GM12878 (cell line): ENCODE results near the gene PPP1R18. TPM values are rescaled to one million over a fixed set of nuclear protein-coding genes. Genes with fewer than 3 reads are reported as not detected.

Experiments
- ATAC-seq: fragments of 200-7000 bp; cut with Tn5 transposase; 3 replicates; pipeline ENCODE4 v1.9.1; 2020; ENCODE audit warnings: mild to moderate bottlenecking, moderate library complexity
- BruUV-seq: library from RNA; stranded (reverse); fragments of 400-500 nt; replicated peaks from 2 replicates; lab custom pipeline; 2021; lab: Mats Ljungman, UMichigan
- CTCF ChIA-PET: fragments of 300-600 bp; sonication (Branson Sonifier 250); formaldehyde crosslinking; extraction: SDS; loops from one replicate; lab custom pipeline; 2021; ENCODE audit warnings: inconsistent platforms; lab: Yijun Ruan, JAX
- POLR2A ChIA-PET: fragments of 350-600 bp; formaldehyde crosslinking; extraction: SDS; loops from one replicate; lab custom pipeline; 2021; ENCODE audit warnings: inconsistent platforms; lab: Charles Lee
- RAD21 ChIA-PET: fragments of 300-600 bp; sonication (Branson Sonifier 250); formaldehyde crosslinking; loops from one replicate; lab custom pipeline; 2023; ENCODE audit warnings: antibody characterized with exemption; ENCODE audit not compliant: unreplicated experiment; lab: Charles Lee
- SMC1A ChIA-PET: fragments of 300-600 bp; sonication (Branson Sonifier 250); formaldehyde crosslinking; loops from one replicate; lab custom pipeline; 2023; ENCODE audit not compliant: unreplicated experiment, uncharacterized antibody; lab: Charles Lee
- DNase-seq: peaks from one replicate; pipeline ENCODE4 v3.0.0-alpha.2; 2011; ENCODE audit warnings: low read depth, low spot score
- FAIRE-seq: peaks from 3 replicates; lab custom pipeline; 2011; peaks lifted over from hg19 to GRCh38; lab: Jason Lieb, UNC
- H2AFZ ChIP-seq: 2 replicates; pipeline ENCODE4 v1.6.0; 2011; ENCODE audit warnings: low read depth, low read length, control low read depth; ENCODE audit not compliant: control insufficient read depth
- H3K27ac ChIP-seq: 2 replicates; pipeline ENCODE4 v1.5.1; 2011; ENCODE audit warnings: control low read depth; ENCODE audit not compliant: control insufficient read depth, insufficient read depth
- H3K27me3 ChIP-seq, 2 experiments: replicated peaks in 1 of 2; 2 replicates each; pipeline versions ENCODE4 v1.6.0 to v1.6.1; 2011; ENCODE audit warnings: low read length in 1 of 2; ENCODE audit not compliant: control insufficient read depth in 2 of 2, insufficient read depth in 2 of 2
- H3K36me3 ChIP-seq, 2 experiments: 2 replicates each; pipeline ENCODE4 v1.5.1; 2011; ENCODE audit warnings: low read length in 1 of 2; ENCODE audit not compliant: control insufficient read depth in 2 of 2, insufficient read depth in 2 of 2
- H3K4me1 ChIP-seq: 2 replicates; pipeline ENCODE4 v1.6.1; 2011; ENCODE audit warnings: mild to moderate bottlenecking, low read length, moderate library complexity, mixed read lengths; ENCODE audit not compliant: control insufficient read depth, insufficient read depth
- H3K4me2 ChIP-seq: 2 replicates; pipeline ENCODE4 v1.6.0; 2011; ENCODE audit warnings: control low read depth; ENCODE audit not compliant: control insufficient read depth, insufficient read depth
- H3K4me3 ChIP-seq: fragments of 200-600 bp; sonication (generic); 2 replicates; pipeline ENCODE4 v1.5.1; 2016
- H3K79me2 ChIP-seq: 2 replicates; pipeline ENCODE4 v1.6.0; 2011; ENCODE audit warnings: low read length; ENCODE audit not compliant: control insufficient read depth, insufficient read depth
- H3K9ac ChIP-seq: 2 replicates; pipeline ENCODE4 v1.8.0; 2011; ENCODE audit warnings: low read length, control low read depth, mixed read lengths; ENCODE audit not compliant: control insufficient read depth, insufficient read depth
- H3K9me3 ChIP-seq: replicated peaks from 3 replicates; pipeline ENCODE4 v1.5.1; 2011; ENCODE audit warnings: mild to moderate bottlenecking, low read length; ENCODE audit not compliant: control insufficient read depth, insufficient read depth
- H4K20me1 ChIP-seq: 2 replicates; pipeline ENCODE4 v1.6.0; 2011; ENCODE audit not compliant: control insufficient read depth, insufficient read depth
- BACH1 ChIP-seq: fragments of 450-650 bp; IDR thresholded peaks from 2 replicates; pipeline ENCODE4 v1.6.1; 2017; ENCODE audit warnings: mild to moderate bottlenecking, borderline replicate concordance
- BRCA1 ChIP-seq: IDR thresholded peaks from 2 replicates; pipeline ENCODE4 v1.6.1; 2011; ENCODE audit warnings: low read depth, low read length, improper control_type of control experiment
- NFYA ChIP-seq: IDR thresholded peaks from 2 replicates; pipeline ENCODE4 v1.6.1; 2011; ENCODE audit warnings: low read depth, mild to moderate bottlenecking, low read length, improper control_type of control experiment, borderline replicate concordance
- ZNF274 ChIP-seq: IDR thresholded peaks from one replicate; pipeline ENCODE4 v1.8.0; 2011; ENCODE audit not compliant: insufficient read length, insufficient read depth
- WGBS: methylation state at CpG from one replicate; pipeline ENCODE4 v1.1.6; 2016; ENCODE audit warnings: low lambda C conversion rate; ENCODE audit not compliant: insufficient replicate concordance, insufficient coverage; ENCODE audit errors: missing lambda C conversion rate; 5-methylcytosine and 5-hydroxymethylcytosine counted together
- in situ Hi-C: fragments of 300-500 bp; cut with MboI; formaldehyde crosslinking; loops from 9 replicates; pipeline ENCODE4 v1.14.3; 2018; ENCODE audit warnings: mixed read lengths
- intact Hi-C: fragments of 100-400 bp; cut with micrococcal nuclease; formaldehyde crosslinking; loops from one replicate; pipeline ENCODE4 v1.14.2; 2022; ENCODE audit not compliant: unreplicated experiment
- polyA plus RNA-seq, 11 experiments: library from polyadenylated mRNA; depleted of rRNA in 4 of 11; unstranded in 6 of 11; stranded (reverse) in 5 of 11; fragments of >200 nt; fragmentation: Nextera tagmentation in 4 of 11; fragmentation: Illumina TruSeq in 1 of 11; extraction: Ambion mirVana in 4 of 11; extraction: Trizol in 1 of 11; gene quantifications; 1 replicate in 1 of 11; 2 replicates in 10 of 11; pipeline versions ENCODE4 v1.2.1 to v1.2.3, GENCODE V29; 2011 to 2016; ENCODE audit warnings: inconsistent platforms in 2 of 11, missing spikeins in 2 of 11, low read depth in 1 of 11
- total RNA-seq, 4 experiments: library from RNA; depleted of rRNA in 3 of 4; stranded (reverse); fragments of >200 nt in 3 of 4; fragmentation: Illumina TruSeq in 1 of 4; extraction: Trizol in 1 of 4; gene quantifications; 2 replicates each; pipeline versions ENCODE4 v1.2.1 to v1.2.3, GENCODE V29; 2013 to 2021
- TF ChIP-seq, protein P1 (sequence below): IDR thresholded peaks from 2 replicates; pipeline ENCODE4 v1.6.1; 2011; ENCODE audit warnings: borderline replicate concordance, low read depth, mild to moderate bottlenecking, moderate library complexity, mixed read lengths, low read length; ENCODE audit not compliant: insufficient read depth; ENCODE audit errors: extremely low read length
- TF ChIP-seq, protein P2 (sequence below): fragments of 150-350 bp; IDR thresholded peaks from 2 replicates; pipeline ENCODE4 v1.6.1; 2014; ENCODE audit warnings: mild to moderate bottlenecking, low read depth, low read length

Gene PPP1R18
- total and polyA plus RNA-seq, 10 of the 15 experiments (the other 5 are each of a cell fraction or from before 2014, with no cell fraction given) = 21.0 to 119 (median 52.6) TPM

GRCh38 chr6:30709101-30709868 is 22.8 kb upstream of the PPP1R18 start:
- ChIA-PET POLR2A (interaction anchor here (1.4 to 1.8 kb wide), 2 partner anchors 12 to 18 kb away, joined by 7 read pairs; partner anchors contain the start of gene NRM), CTCF (interaction anchor here (1.2 to 1.6 kb wide), 2 partner anchors 30 to 226 kb away, joined by 3 to 4 read pairs; no protein-coding TSS in a partner anchor), SMC1A (interaction anchor here (0.6 kb wide), 1 partner anchor 47 kb away, joined by 3 read pairs; no protein-coding TSS in a partner anchor)
- no peak for DNase-seq
- H4K20me1 ChIP-seq = no peaks in the 10 kb centered on the region
- no peaks in the 10 kb centered on the region; the same call in none of the 2 replicates for H3K79me2 ChIP-seq
- intact Hi-C loops = no loop called here
- in situ Hi-C loops = no loop called here
- H3K4me2 ChIP-seq = no peak overlapping the region
- H3K4me3 ChIP-seq = no peak overlapping the region
- no peak for TF ChIP-seq BRCA1
- no peak for TF ChIP-seq ZNF274
- TF ChIP-seq NFYA = no peak
- TF ChIP-seq BACH1 = no peak
- TF ChIP-seq, protein P1, sequence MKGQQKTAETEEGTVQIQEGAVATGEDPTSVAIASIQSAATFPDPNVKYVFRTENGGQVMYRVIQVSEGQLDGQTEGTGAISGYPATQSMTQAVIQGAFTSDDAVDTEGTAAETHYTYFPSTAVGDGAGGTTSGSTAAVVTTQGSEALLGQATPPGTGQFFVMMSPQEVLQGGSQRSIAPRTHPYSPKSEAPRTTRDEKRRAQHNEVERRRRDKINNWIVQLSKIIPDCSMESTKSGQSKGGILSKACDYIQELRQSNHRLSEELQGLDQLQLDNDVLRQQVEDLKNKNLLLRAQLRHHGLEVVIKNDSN = no peak
- TF ChIP-seq, protein P2, sequence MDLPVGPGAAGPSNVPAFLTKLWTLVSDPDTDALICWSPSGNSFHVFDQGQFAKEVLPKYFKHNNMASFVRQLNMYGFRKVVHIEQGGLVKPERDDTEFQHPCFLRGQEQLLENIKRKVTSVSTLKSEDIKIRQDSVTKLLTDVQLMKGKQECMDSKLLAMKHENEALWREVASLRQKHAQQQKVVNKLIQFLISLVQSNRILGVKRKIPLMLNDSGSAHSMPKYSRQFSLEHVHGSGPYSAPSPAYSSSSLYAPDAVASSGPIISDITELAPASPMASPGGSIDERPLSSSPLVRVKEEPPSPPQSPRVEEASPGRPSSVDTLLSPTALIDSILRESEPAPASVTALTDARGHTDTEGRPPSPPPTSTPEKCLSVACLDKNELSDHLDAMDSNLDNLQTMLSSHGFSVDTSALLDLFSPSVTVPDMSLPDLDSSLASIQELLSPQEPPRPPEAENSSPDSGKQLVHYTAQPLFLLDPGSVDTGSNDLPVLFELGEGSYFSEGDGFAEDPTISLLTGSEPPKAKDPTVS = no peak
- TF ChIP-seq, all 136 proteins: peak for 0
- no peak overlapping the region for H3K9ac ChIP-seq
- no TSS peak for BruUV-seq
- WGBS = 97% methylated on average over 2 of the region's 2 CpGs
- RAD21 ChIA-PET = interaction anchor here (1.4 kb wide), 1 partner anchor 21 kb away, joined by 3 read pairs; no protein-coding TSS in a partner anchor
- H2AFZ ChIP-seq = no peak overlapping the region
- H3K4me1 ChIP-seq = peaks cover 25% of the 10 kb centered on the region
- no peaks in the 10 kb centered on the region for H3K9me3 ChIP-seq
- peaks cover 9 to 17% of the 10 kb centered on the region in 2 experiments for H3K36me3 ChIP-seq
- ATAC-seq (no peak), FAIRE-seq (no peak)
- no peak overlapping the region for H3K27ac ChIP-seq
- H3K27me3 ChIP-seq = no peaks in the 10 kb centered on the region
